H1 (cell line): ENCODE results near the gene SYT2. TPM values are rescaled to one million over a fixed set of nuclear protein-coding genes. Genes with fewer than 3 reads are reported as not detected.

ENCODE experiments used
- CTCF ChIA-PET: fragments of 300-600 bp; sonication (Branson Sonifier 250); formaldehyde crosslinking; loops from one replicate; lab custom pipeline; 2021; ENCODE audit not compliant: partially characterized antibody; lab: Charles Lee
- POLR2A ChIA-PET: fragments of 300-600 bp; sonication (Branson Sonifier 250); formaldehyde crosslinking; loops from one replicate; lab custom pipeline; 2021; ENCODE audit warnings: inconsistent platforms; ENCODE audit not compliant: partially characterized antibody; lab: Charles Lee
- DNase-seq, 2 experiments: peaks; one replicate each; pipeline versions ENCODE4 v3.0.0 to v3.0.0-alpha.2; 2010 to 2022; ENCODE audit warnings: low spot score in 2 of 2, low read depth in 1 of 2, mixed read lengths in 1 of 2
- FAIRE-seq: peaks from 2 replicates; lab custom pipeline; 2011; peaks lifted over from hg19 to GRCh38; lab: Jason Lieb, UNC
- H2AFZ ChIP-seq: 2 replicates; pipeline ENCODE4 v1.8.1; 2012; ENCODE audit warnings: low read length, inconsistent platforms
- H2AK5ac ChIP-seq: 2 replicates; pipeline ENCODE4 v1.6.1; 2013; ENCODE audit warnings: low read depth, low read length
- H2BK120ac ChIP-seq: replicated peaks from 2 replicates; pipeline ENCODE3; 2013; ENCODE audit warnings: low read depth, low read length, inconsistent platforms
- H2BK12ac ChIP-seq: 2 replicates; pipeline ENCODE4 v1.6.1; 2013; ENCODE audit warnings: low read depth, low read length
- H2BK15ac ChIP-seq: 2 replicates; pipeline ENCODE4 v1.6.1; 2013; ENCODE audit warnings: low read length
- H2BK20ac ChIP-seq: 2 replicates; pipeline ENCODE4 v1.6.1; 2013; ENCODE audit warnings: low read length
- H2BK5ac ChIP-seq: 2 replicates; pipeline ENCODE4 v1.6.1; 2013; ENCODE audit warnings: low read depth, low read length
- H3K14ac ChIP-seq: 2 replicates; pipeline ENCODE4 v1.6.1; 2013; ENCODE audit warnings: inconsistent platforms; ENCODE audit not compliant: insufficient read length
- H3K18ac ChIP-seq: 2 replicates; pipeline ENCODE4 v1.6.1; 2013; ENCODE audit warnings: low read length; ENCODE audit errors: extremely low read depth
- H3K23ac ChIP-seq: 2 replicates; pipeline ENCODE4 v1.6.1; 2013; ENCODE audit warnings: inconsistent platforms; ENCODE audit not compliant: insufficient read length
- H3K23me2 ChIP-seq: 2 replicates; pipeline ENCODE4 v1.6.1; 2013; ENCODE audit warnings: low read depth, low read length
- H3K27ac ChIP-seq: 2 replicates; pipeline ENCODE4 v1.6.1; 2011; ENCODE audit warnings: low read depth, low read length, inconsistent platforms
- H3K27me3 ChIP-seq, 4 experiments: replicated peaks in 1 of 4; 1 replicate in 1 of 4; 2 replicates in 3 of 4; pipeline versions ENCODE4 v1.6.1 to v1.8.1; 2011 to 2013; ENCODE audit warnings: low read length in 3 of 4, mild to moderate bottlenecking in 3 of 4, inconsistent platforms in 2 of 4, mixed read lengths in 2 of 4, moderate library complexity in 1 of 4; ENCODE audit not compliant: control insufficient read depth in 3 of 4, insufficient read depth in 3 of 4; ENCODE audit errors: extremely low read depth in 1 of 4
- H3K36me3 ChIP-seq, 4 experiments: 2 replicates each; pipeline versions ENCODE4 v1.6.1 to v1.8.1; 2011 to 2013; ENCODE audit warnings: mild to moderate bottlenecking in 4 of 4, low read length in 3 of 4, moderate library complexity in 2 of 4, control low read depth in 1 of 4, inconsistent platforms in 1 of 4; ENCODE audit not compliant: insufficient read depth in 4 of 4, control insufficient read depth in 2 of 4
- H3K4ac ChIP-seq: replicated peaks from 2 replicates; pipeline ENCODE3; 2013; ENCODE audit warnings: low read length, low read depth, mixed read lengths, inconsistent platforms; ENCODE audit not compliant: insufficient read length
- H3K4me1 ChIP-seq, 4 experiments: replicated peaks in 1 of 4; 1 replicate in 1 of 4; 2 replicates in 3 of 4; pipeline versions ENCODE4 v1.6.1 to v1.8.1; 2011 to 2013; ENCODE audit warnings: low read length in 3 of 4, inconsistent platforms in 2 of 4, mixed read lengths in 1 of 4; ENCODE audit not compliant: insufficient read depth in 4 of 4, control insufficient read depth in 3 of 4
- H3K4me2 ChIP-seq, 2 experiments: 2 replicates each; pipeline versions ENCODE4 v1.6.1 to v1.8.1; 2011 to 2013; ENCODE audit warnings: low read depth in 2 of 2, low read length in 2 of 2, control low read depth in 1 of 2, inconsistent platforms in 1 of 2, mild to moderate bottlenecking in 1 of 2; ENCODE audit not compliant: insufficient read depth in 1 of 2
- H3K4me3 ChIP-seq, 4 experiments: fragments of 200-600, 300-600 bp in 1 of 4; sonication (generic), shearing (Covaris generic), sonication (Bioruptor Twin) in 1 of 4; 2 replicates each; pipeline versions ENCODE4 v1.5.1 to v1.8.1; 2011 to 2016; ENCODE audit warnings: low read length in 4 of 4, low read depth in 3 of 4, control low read depth in 2 of 4, inconsistent platforms in 2 of 4, mild to moderate bottlenecking in 2 of 4, mixed read lengths in 1 of 4, moderate library complexity in 1 of 4; ENCODE audit not compliant: insufficient read depth in 2 of 4; ENCODE audit errors: extremely low read depth in 1 of 4
- H3K56ac ChIP-seq: replicated peaks from 2 replicates; pipeline ENCODE3; 2013; ENCODE audit warnings: low read depth, mild to moderate bottlenecking, mixed read lengths, low read length, inconsistent platforms; ENCODE audit not compliant: insufficient read length
- H3K79me1 ChIP-seq: 2 replicates; pipeline ENCODE4 v1.6.1; 2013; ENCODE audit warnings: low read depth, low read length, control low read depth
- H3K79me2 ChIP-seq, 2 experiments: 2 replicates each; pipeline versions ENCODE4 v1.6.1 to v1.8.1; 2012 to 2013; ENCODE audit warnings: low read length in 2 of 2, mild to moderate bottlenecking in 2 of 2, inconsistent platforms in 1 of 2; ENCODE audit not compliant: insufficient read depth in 2 of 2, control insufficient read depth in 1 of 2
- H3K9ac ChIP-seq, 4 experiments: replicated peaks in 1 of 4; 1 replicate in 1 of 4; 2 replicates in 3 of 4; pipeline versions ENCODE4 v1.6.1 to v1.8.1; 2011 to 2013; ENCODE audit warnings: low read depth in 3 of 4, low read length in 3 of 4, control low read depth in 2 of 4, mild to moderate bottlenecking in 2 of 4, moderate library complexity in 2 of 4, inconsistent platforms in 1 of 4; ENCODE audit errors: extremely low read depth in 1 of 4
- H3K9me3 ChIP-seq, 2 experiments: 2 replicates each; pipeline versions ENCODE4 v1.6.1 to v1.8.1; 2012 to 2013; ENCODE audit warnings: mild to moderate bottlenecking in 2 of 2, moderate library complexity in 2 of 2, control low read depth in 1 of 2, inconsistent platforms in 1 of 2, low read depth in 1 of 2, low read length in 1 of 2, mixed read lengths in 1 of 2; ENCODE audit not compliant: insufficient read depth in 2 of 2
- H4K20me1 ChIP-seq, 2 experiments: replicated peaks in 1 of 2; 2 replicates each; pipeline versions ENCODE3 to v1.8.1; 2011 to 2013; ENCODE audit warnings: inconsistent platforms in 2 of 2, low read length in 2 of 2, mild to moderate bottlenecking in 1 of 2; ENCODE audit not compliant: insufficient read depth in 2 of 2, control insufficient read depth in 1 of 2
- H4K5ac ChIP-seq: 2 replicates; pipeline ENCODE4 v1.6.1; 2013; ENCODE audit warnings: low read length, low read depth, mixed read lengths, inconsistent platforms; ENCODE audit not compliant: insufficient read length
- H4K8ac ChIP-seq: 2 replicates; pipeline ENCODE4 v1.8.0; 2013; ENCODE audit warnings: mild to moderate bottlenecking, moderate library complexity, low read length, inconsistent platforms; ENCODE audit not compliant: insufficient read depth; ENCODE audit errors: extremely low read depth
- H4K91ac ChIP-seq: replicated peaks from 2 replicates; pipeline ENCODE3; 2013; ENCODE audit warnings: low read length, mixed read lengths, inconsistent platforms; ENCODE audit not compliant: insufficient read length
- CREB1 ChIP-seq: IDR thresholded peaks from 2 replicates; pipeline ENCODE4 v1.6.1; 2012; ENCODE audit warnings: inconsistent platforms
- EZH2 ChIP-seq: fragments of 200-600 bp; sonication (generic); IDR thresholded peaks from 2 replicates; pipeline ENCODE4 v1.7.1; 2012; ENCODE audit warnings: low read depth, mild to moderate bottlenecking, moderate library complexity, low read length, inconsistent platforms; ENCODE audit not compliant: severe bottlenecking
- SAP30 ChIP-seq: fragments of 300-600 bp; sonication (generic); IDR thresholded peaks from 2 replicates; pipeline ENCODE4 v1.7.1; 2012; ENCODE audit warnings: low read length, moderate library complexity, mild to moderate bottlenecking, inconsistent platforms; ENCODE audit not compliant: insufficient read depth, insufficient replicate concordance
- ZNF274 ChIP-seq: IDR thresholded peaks from 2 replicates; pipeline ENCODE4 v1.7.0; 2012; ENCODE audit warnings: low read length, borderline replicate concordance; ENCODE audit errors: extremely low read depth
- WGBS, 2 experiments: shearing (Covaris generic) in 1 of 2; methylation state at CpG; one replicate each; pipeline versions ENCODE4 v1.1.6 to v1.1.7; 2013 to 2015; ENCODE audit warnings: low lambda C conversion rate in 2 of 2, mixed read lengths in 2 of 2, inconsistent platforms in 1 of 2, low coverage in 1 of 2, missing lambda C conversion rate in 1 of 2; ENCODE audit not compliant: insufficient replicate concordance in 2 of 2, insufficient coverage in 1 of 2, insufficient read length in 1 of 2; ENCODE audit errors: extremely low coverage in 1 of 2, missing lambda C conversion rate in 1 of 2; 5-methylcytosine and 5-hydroxymethylcytosine counted together
- polyA plus RNA-seq, 7 experiments: library from polyadenylated mRNA; depleted of rRNA in 3 of 7; stranded (reverse) in 5 of 7; unstranded in 2 of 7; fragments of >200 nt in 5 of 7; fragments of 200-250 nt in 2 of 7; gene quantifications; 1 replicate in 5 of 7; 2 replicates in 1 of 7; 4 replicates in 1 of 7; pipeline versions ENCODE4 v1.2.1 to v1.2.3, GENCODE V29; 2011 to 2013; ENCODE audit warnings: missing spikeins in 2 of 7, mixed read lengths in 2 of 7
- total RNA-seq: library from RNA; stranded (reverse); fragmentation: NEBNext Ultra II Directional; extraction: Animal tissue kit (Norgen Biotek cat#: 25700); gene quantifications from 2 replicates; pipeline ENCODE4 v1.2.1, GENCODE V29; 2021

SYT2 gene
- total and polyA plus RNA-seq, 2 of the 8 experiments (the other 6 are each of a cell fraction or from before 2014, with no cell fraction given), result 2.8 to 11.0 TPM

DNA sequence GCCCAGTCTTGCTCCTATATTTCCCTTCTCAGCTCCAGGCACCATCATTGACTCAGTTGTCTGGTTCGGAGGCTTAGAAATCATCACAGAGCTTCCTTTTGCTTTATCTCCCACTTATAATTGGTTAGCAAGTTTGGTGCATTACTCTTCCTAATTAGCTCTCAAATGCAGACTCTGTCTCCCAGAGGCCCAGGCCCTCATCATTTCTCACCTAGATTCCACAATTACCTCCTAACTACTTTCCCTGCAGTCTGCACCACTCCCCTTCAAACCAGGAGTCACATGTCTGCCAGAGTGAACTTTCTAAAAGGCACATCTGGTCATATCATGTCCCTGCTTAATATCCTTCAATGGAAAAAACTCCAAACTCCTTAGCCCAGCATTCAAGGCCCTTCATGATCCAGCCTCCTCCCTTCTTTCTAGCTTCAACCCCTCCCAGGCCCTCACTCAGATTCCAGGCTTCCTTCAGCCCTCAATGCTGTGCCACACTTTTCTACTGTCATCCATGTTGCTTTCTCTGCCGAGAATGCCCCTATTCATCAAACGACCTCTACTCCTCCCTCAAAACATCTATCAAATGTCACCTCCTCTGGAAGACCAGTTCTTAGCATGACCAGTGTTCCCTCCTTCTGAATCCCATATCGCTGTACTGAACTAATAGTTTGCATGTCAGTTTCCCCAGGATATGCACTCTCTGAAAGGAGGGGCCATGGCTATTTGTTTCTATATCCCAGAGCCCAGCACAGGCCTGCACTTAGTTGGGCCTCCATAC lies 30.7 kb downstream of the SYT2 start:
- Histone ChIP-seq H3K27ac (no peak overlapping the region), H2BK5ac (no peak overlapping the region), H2BK120ac (no peak overlapping the region), H4K20me1 (peaks cover 2 to 4% of the 10 kb centered on the region in 2 experiments), H3K14ac (no peak overlapping the region), H3K27me3 (no peaks in the 10 kb centered on the region), H2BK20ac (no peak overlapping the region), H2BK12ac (no peak overlapping the region), H3K9ac (no peak overlapping the region), H3K56ac (no peak overlapping the region), H2AFZ (no peak overlapping the region), H3K4me1 (peaks cover 3 to 14% (median 6%) of the 10 kb centered on the region in 4 experiments; a peak in 5 of 7 replicates), H3K18ac (no peak overlapping the region), H4K5ac (no peak overlapping the region), H3K23ac (no peak overlapping the region), H3K9me3 (no peaks in the 10 kb centered on the region), H4K91ac (no peak overlapping the region), H3K79me2 (no peaks in the 10 kb centered on the region; a peak in 1 of 4 replicates), H2BK15ac (peak overlapping the region; percentile 61; the same call in 1 of the 2 replicates), H2AK5ac (no peak overlapping the region), H3K4ac (no peak overlapping the region), H3K4me2 (no peak overlapping the region), H3K79me1 (no peaks in the 10 kb centered on the region; the same call in 1 of the 2 replicates), H3K4me3 (no peak overlapping the region), H3K23me2 (no peaks in the 10 kb centered on the region), H3K36me3 (no peaks in the 10 kb centered on the region), H4K8ac (no peak overlapping the region)
- no peak for DNase-seq
- 87% methylated on average over 4 of the region's 4 CpGs; no CpG with 5 or more reads in 1 of the 2 experiments for WGBS, 2 experiments
- ChIA-PET POLR2A (interaction anchor here (1.1 to 1.4 kb wide), 3 partner anchors 9 to 17 kb away, joined by 3 to 7 read pairs (median 6); no protein-coding TSS in a partner anchor), CTCF (interaction anchor here (0.6 to 7.8 kb wide), 13 partner anchors 9 to 480 kb away, joined by 3 to 94 read pairs (median 6); no protein-coding TSS in a partner anchor)
- TF ChIP-seq ZNF274 (no peak), CREB1 (no peak), SAP30 (no peak), EZH2 (no peak)
- FAIRE-seq, result no peak
